Chondrocyte (in vitro differentiated cells): Measurements from ENCODE around the gene SCLT1. TPM values are rescaled to one million over a fixed set of nuclear protein-coding genes. Genes with fewer than 3 reads are reported as not detected.

Experiments used
- DNase-seq: peaks from one replicate; pipeline ENCODE4 v3.0.0; 2021; ENCODE audit warnings: mixed read lengths, low spot score
- H3K27ac Mint-ChIP-seq: one replicate; pipeline ENCODE4 v1.8.0; 2021; ENCODE audit warnings: mild to moderate bottlenecking, moderate library complexity, mixed read lengths; ENCODE audit not compliant: unreplicated experiment
- H3K27me3 Mint-ChIP-seq: 2 replicates; pipeline ENCODE4 v1.8.0; 2021; ENCODE audit warnings: low read depth, mixed read lengths
- H3K36me3 Mint-ChIP-seq: 2 replicates; pipeline ENCODE4 v1.8.0; 2021; ENCODE audit warnings: low read depth, mixed read lengths
- H3K4me1 Mint-ChIP-seq: 2 replicates; pipeline ENCODE4 v1.8.0; 2021; ENCODE audit warnings: low read depth, mild to moderate bottlenecking, mixed read lengths
- H3K4me3 Mint-ChIP-seq: one replicate; pipeline ENCODE4 v1.8.0; 2021; ENCODE audit warnings: mild to moderate bottlenecking, moderate library complexity, mixed read lengths; ENCODE audit not compliant: unreplicated experiment
- H3K9me3 Mint-ChIP-seq: 2 replicates; pipeline ENCODE4 v1.8.0; 2021; ENCODE audit warnings: low read depth, mixed read lengths
- CTCF ChIP-seq: fragments of 200-600 bp; sonication (generic); IDR thresholded peaks from 2 replicates; pipeline ENCODE4 v1.5.0; 2021; ENCODE audit warnings: antibody characterized with exemption, mild to moderate bottlenecking, moderate library complexity
- total RNA-seq: library from RNA; stranded (reverse); gene quantifications from 3 replicates; pipeline ENCODE4 v1.2.1, GENCODE V29; 2021

The SCLT1 gene
- total RNA-seq, 1 donor from 2014 or later, result 12.3 TPM

GRCh38 chr4:128906581-128906980 lies 186.8 kb downstream of the SCLT1 start:
- no peak overlapping the region for H3K27ac Mint-ChIP-seq
- H3K4me1 Mint-ChIP-seq, result peaks cover 5% of the 10 kb centered on the region
- H3K36me3 Mint-ChIP-seq, result no peaks in the 10 kb centered on the region
- H3K4me3 Mint-ChIP-seq, result no peak overlapping the region
- DNase-seq, result no peak
- no peaks in the 10 kb centered on the region for H3K27me3 Mint-ChIP-seq
- no peaks in the 10 kb centered on the region for H3K9me3 Mint-ChIP-seq
- no peak for TF ChIP-seq CTCF

GRCh38 chr4:128904821-128905220 lies 188.5 kb downstream of the SCLT1 start:
- no peaks in the 10 kb centered on the region for H3K36me3 Mint-ChIP-seq
- no peak overlapping the region for H3K4me3 Mint-ChIP-seq
- H3K27ac Mint-ChIP-seq, result no peak overlapping the region
- peaks cover 5% of the 10 kb centered on the region for H3K4me1 Mint-ChIP-seq
- TF ChIP-seq CTCF, result no peak
- no peaks in the 10 kb centered on the region for H3K27me3 Mint-ChIP-seq
- no peaks in the 10 kb centered on the region for H3K9me3 Mint-ChIP-seq
- DNase-seq, result no peak

GRCh38 chr4:128880662-128881061 lies 212.7 kb downstream of the SCLT1 start:
- no peak for DNase-seq
- no peaks in the 10 kb centered on the region for H3K9me3 Mint-ChIP-seq
- no peak for TF ChIP-seq CTCF
- H3K27me3 Mint-ChIP-seq, result no peaks in the 10 kb centered on the region
- peaks cover 4% of the 10 kb centered on the region for H3K4me1 Mint-ChIP-seq
- H3K36me3 Mint-ChIP-seq, result peaks cover 6% of the 10 kb centered on the region
- no peak overlapping the region for H3K27ac Mint-ChIP-seq
- no peak overlapping the region for H3K4me3 Mint-ChIP-seq

- no peak for TF ChIP-seq CTCF
- H3K36me3 Mint-ChIP-seq, result peaks cover 7% of the 10 kb centered on the region
- peaks cover 4% of the 10 kb centered on the region for H3K4me1 Mint-ChIP-seq
- H3K9me3 Mint-ChIP-seq, result no peaks in the 10 kb centered on the region
- no peaks in the 10 kb centered on the region for H3K27me3 Mint-ChIP-seq
- DNase-seq, result no peak
- H3K27ac Mint-ChIP-seq, result no peak overlapping the region
- H3K4me3 Mint-ChIP-seq, result no peak overlapping the region
Observed at GRCh38 chr4:128879971-128880370, 213.4 kb downstream of the SCLT1 start.

GRCh38 chr4:128879283-128879682 lies 214.1 kb downstream of the SCLT1 start:
- Mint-ChIP-seq H3K4me3 (no peak overlapping the region), H3K4me1 (peaks cover 4% of the 10 kb centered on the region), H3K9me3 (no peaks in the 10 kb centered on the region), H3K36me3 (peaks cover 8% of the 10 kb centered on the region), H3K27me3 (no peaks in the 10 kb centered on the region), H3K27ac (no peak overlapping the region)
- DNase-seq, result no peak
- no peak for TF ChIP-seq CTCF
